Mesendoderm (in vitro differentiated cells): ENCODE results near the gene NXPH2.

Experiments
- DNase-seq: peaks from one replicate; pipeline ENCODE4 v3.0.0; 2013
- H2AK5ac ChIP-seq: 2 replicates; pipeline ENCODE4 v1.6.1; 2013; ENCODE audit warnings: low read length, inconsistent platforms
- H2BK120ac ChIP-seq: 2 replicates; pipeline ENCODE4 v1.6.1; 2013; ENCODE audit warnings: low read depth, mild to moderate bottlenecking, low read length, moderate library complexity, mixed read lengths
- H2BK15ac ChIP-seq: replicated peaks from 2 replicates; pipeline ENCODE4 v1.6.1; 2013; ENCODE audit warnings: low read depth, mild to moderate bottlenecking, moderate library complexity
- H2BK5ac ChIP-seq: 2 replicates; pipeline ENCODE4 v1.6.1; 2013; ENCODE audit warnings: low read length, inconsistent platforms
- H3K18ac ChIP-seq: 2 replicates; pipeline ENCODE4 v1.6.1; 2013; ENCODE audit warnings: mild to moderate bottlenecking, low read length, mixed read lengths
- H3K23ac ChIP-seq: one replicate; pipeline ENCODE4 v1.6.1; 2013; ENCODE audit warnings: low read length
- H3K27ac ChIP-seq: 2 replicates; pipeline ENCODE4 v1.5.1; 2013; ENCODE audit warnings: low read depth, mild to moderate bottlenecking, inconsistent platforms, low read length, moderate library complexity
- H3K27me3 ChIP-seq: 2 replicates; pipeline ENCODE4 v1.6.1; 2013; ENCODE audit warnings: low read length, control low read depth, mild to moderate bottlenecking, inconsistent platforms; ENCODE audit not compliant: insufficient read depth, poor library complexity
- H3K36me3 ChIP-seq: 2 replicates; pipeline ENCODE4 v1.6.1; 2013; ENCODE audit warnings: low read length, inconsistent platforms; ENCODE audit not compliant: control insufficient read depth, insufficient read depth
- H3K4ac ChIP-seq: one replicate; pipeline ENCODE4 v1.6.1; 2013; ENCODE audit warnings: low read depth, mild to moderate bottlenecking, low read length, moderate library complexity
- H3K4me1 ChIP-seq: 2 replicates; pipeline ENCODE4 v1.6.1; 2013; ENCODE audit warnings: low read depth, low read length, inconsistent platforms; ENCODE audit not compliant: control insufficient read depth
- H3K4me2 ChIP-seq: 2 replicates; pipeline ENCODE4 v1.6.1; 2013; ENCODE audit warnings: low read length
- H3K4me3 ChIP-seq: 2 replicates; pipeline ENCODE4 v1.5.1; 2013; ENCODE audit warnings: mild to moderate bottlenecking, low read length
- H3K56ac ChIP-seq: one replicate; pipeline ENCODE4 v1.6.1; 2013; ENCODE audit warnings: low read length
- H3K79me1 ChIP-seq: 2 replicates; pipeline ENCODE4 v1.6.1; 2013; ENCODE audit warnings: low read length, inconsistent platforms
- H3K79me2 ChIP-seq: 2 replicates; pipeline ENCODE4 v1.6.1; 2013; ENCODE audit warnings: mild to moderate bottlenecking, low read length; ENCODE audit not compliant: control insufficient read depth, insufficient read depth
- H3K9ac ChIP-seq: 2 replicates; pipeline ENCODE4 v1.6.1; 2013; ENCODE audit warnings: low read length, inconsistent platforms
- H4K5ac ChIP-seq: one replicate; pipeline ENCODE4 v1.6.1; 2013; ENCODE audit warnings: low read length
- H4K8ac ChIP-seq: one replicate; pipeline ENCODE4 v1.6.1; 2013; ENCODE audit warnings: low read depth, mild to moderate bottlenecking, control low read depth, low read length, moderate library complexity
- WGBS: extraction: QIAGEN DNeasy Blood & Tissue Kit; methylation state at CpG from one replicate; pipeline ENCODE4 v1.1.7; 2013; ENCODE audit warnings: low lambda C conversion rate, missing lambda C conversion rate; ENCODE audit not compliant: insufficient coverage; ENCODE audit errors: extremely low coverage; 5-methylcytosine and 5-hydroxymethylcytosine counted together

The NXPH2 gene

DNA sequence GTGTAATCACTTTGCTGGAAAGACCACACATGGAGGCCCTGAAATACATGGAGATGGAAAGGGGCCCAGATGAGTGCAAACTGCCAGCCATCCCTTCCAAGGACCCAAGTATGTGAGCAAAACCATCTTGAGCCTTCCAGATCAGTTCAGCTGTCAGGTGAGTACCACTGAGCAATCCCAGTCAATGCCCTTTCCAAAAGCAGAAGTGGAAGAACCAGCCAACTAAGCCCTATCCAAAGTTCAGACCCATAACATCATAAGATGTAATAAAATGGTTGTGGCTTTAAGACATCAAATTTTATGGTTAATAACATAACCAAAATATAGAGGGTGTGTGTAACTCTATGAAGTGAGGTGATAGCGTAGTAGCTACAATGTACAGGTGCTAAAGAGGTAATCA, 88.5 kb downstream of the NXPH2 start:
- Histone ChIP-seq H2AK5ac (no peak overlapping the region), H3K79me2 (no peaks in the 10 kb centered on the region), H3K27ac (no peak overlapping the region), H2BK5ac (no peak overlapping the region), H3K18ac (no peak overlapping the region), H4K5ac (no peak overlapping the region), H3K36me3 (no peaks in the 10 kb centered on the region), H3K4ac (no peak overlapping the region), H3K9ac (no peak overlapping the region), H3K79me1 (no peaks in the 10 kb centered on the region), H3K56ac (no peak overlapping the region), H3K27me3 (no peaks in the 10 kb centered on the region), H4K8ac (no peak overlapping the region), H3K4me2 (no peak overlapping the region), H3K4me1 (no peaks in the 10 kb centered on the region), H2BK15ac (no peak overlapping the region), H2BK120ac (no peak overlapping the region), H3K23ac (no peak overlapping the region), H3K4me3 (no peak overlapping the region)
- no CpG with 5 or more reads among the region's 1 CpG for WGBS
- no peak for DNase-seq

DNA sequence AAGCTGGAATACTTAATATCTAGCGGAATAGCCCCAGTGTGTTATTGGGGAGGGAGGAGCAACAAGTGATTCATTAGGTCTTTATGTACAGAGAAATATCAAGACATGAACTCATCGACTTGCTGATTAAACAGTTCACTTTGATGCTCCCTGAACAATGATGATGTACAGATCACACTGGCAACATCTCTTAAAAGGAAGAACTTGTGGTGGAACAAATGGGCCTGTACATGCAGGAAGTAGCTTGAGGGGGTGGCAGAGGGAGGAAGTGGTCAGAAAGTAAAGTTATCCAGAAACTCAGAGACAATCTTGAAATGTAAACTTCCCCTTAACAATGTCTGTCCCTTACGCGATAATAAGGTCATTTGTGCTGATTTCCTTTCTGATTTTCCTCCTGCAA, 90.5 kb downstream of the NXPH2 start:
- H3K56ac ChIP-seq, result no peak overlapping the region
- H3K4me3 ChIP-seq, result no peak overlapping the region
- H3K4me1 ChIP-seq, result no peaks in the 10 kb centered on the region
- no peak overlapping the region for H2BK5ac ChIP-seq
- no peaks in the 10 kb centered on the region for H3K79me2 ChIP-seq
- no peak for DNase-seq
- H3K4ac ChIP-seq, result no peak overlapping the region
- H3K79me1 ChIP-seq, result no peaks in the 10 kb centered on the region
- no peak overlapping the region for H3K23ac ChIP-seq
- no peak overlapping the region for H3K27ac ChIP-seq
- no CpG with 5 or more reads among the region's 4 CpGs for WGBS
- H4K5ac ChIP-seq, result no peak overlapping the region
- no peaks in the 10 kb centered on the region for H3K27me3 ChIP-seq
- no peak overlapping the region for H3K9ac ChIP-seq
- H2BK15ac ChIP-seq, result no peak overlapping the region
- no peak overlapping the region for H4K8ac ChIP-seq
- no peak overlapping the region for H2BK120ac ChIP-seq
- no peak overlapping the region for H2AK5ac ChIP-seq
- H3K36me3 ChIP-seq, result no peaks in the 10 kb centered on the region
- no peak overlapping the region for H3K18ac ChIP-seq
- no peak overlapping the region for H3K4me2 ChIP-seq

DNA sequence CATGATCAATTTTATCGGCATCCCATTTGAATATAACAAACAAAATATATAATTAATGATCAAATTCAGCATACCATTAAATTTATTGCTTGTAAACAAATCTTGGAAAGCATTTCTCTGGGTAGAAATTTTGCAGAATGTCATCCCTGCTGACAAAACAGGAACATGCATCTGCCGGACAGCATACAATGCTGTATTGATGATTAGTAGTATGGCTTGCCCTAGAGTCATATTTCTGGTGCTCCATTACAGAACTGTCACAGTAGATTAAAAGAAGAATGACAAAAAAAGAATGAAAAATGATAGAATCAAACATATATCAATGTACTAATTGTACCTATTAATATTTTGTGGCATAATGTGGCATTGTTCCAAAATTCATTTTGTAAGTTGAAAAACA, 98.0 kb downstream of the NXPH2 start:
- Histone ChIP-seq H3K56ac (no peak overlapping the region), H3K27ac (no peak overlapping the region), H2BK5ac (no peak overlapping the region), H3K79me2 (no peaks in the 10 kb centered on the region), H3K4ac (no peak overlapping the region), H3K9ac (no peak overlapping the region), H2BK15ac (no peak overlapping the region), H3K4me2 (no peak overlapping the region), H3K79me1 (no peaks in the 10 kb centered on the region), H3K27me3 (no peaks in the 10 kb centered on the region), H4K8ac (no peak overlapping the region), H3K23ac (no peak overlapping the region), H3K4me1 (no peaks in the 10 kb centered on the region), H2AK5ac (no peak overlapping the region), H2BK120ac (no peak overlapping the region), H4K5ac (no peak overlapping the region), H3K4me3 (no peak overlapping the region), H3K18ac (no peak overlapping the region), H3K36me3 (no peaks in the 10 kb centered on the region)
- WGBS, result 100% methylated on average over 1 of the region's 2 CpGs
- no peak for DNase-seq

DNA sequence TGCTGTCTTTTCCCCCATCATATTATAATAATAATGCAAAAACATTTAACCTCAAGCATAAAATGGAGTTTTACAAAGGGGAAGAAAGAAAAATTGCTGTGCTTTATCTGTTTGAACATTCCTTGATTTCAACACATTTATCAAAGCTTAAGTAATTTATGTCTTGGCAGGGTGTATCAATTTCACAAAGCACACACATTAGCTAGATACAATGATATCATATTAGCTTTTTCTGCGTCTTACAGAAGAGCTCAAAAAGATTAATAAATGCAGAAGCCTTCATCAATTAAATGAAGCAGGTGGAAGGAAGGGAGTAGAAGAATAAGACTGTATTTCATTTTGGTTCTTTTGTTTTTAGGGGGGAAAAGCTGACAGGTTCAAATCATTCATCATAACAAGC, 103.0 kb downstream of the NXPH2 start:
- Histone ChIP-seq H2BK15ac (no peak overlapping the region), H3K79me1 (no peaks in the 10 kb centered on the region)
- WGBS, result no CpG with 5 or more reads among the region's 1 CpG

DNA sequence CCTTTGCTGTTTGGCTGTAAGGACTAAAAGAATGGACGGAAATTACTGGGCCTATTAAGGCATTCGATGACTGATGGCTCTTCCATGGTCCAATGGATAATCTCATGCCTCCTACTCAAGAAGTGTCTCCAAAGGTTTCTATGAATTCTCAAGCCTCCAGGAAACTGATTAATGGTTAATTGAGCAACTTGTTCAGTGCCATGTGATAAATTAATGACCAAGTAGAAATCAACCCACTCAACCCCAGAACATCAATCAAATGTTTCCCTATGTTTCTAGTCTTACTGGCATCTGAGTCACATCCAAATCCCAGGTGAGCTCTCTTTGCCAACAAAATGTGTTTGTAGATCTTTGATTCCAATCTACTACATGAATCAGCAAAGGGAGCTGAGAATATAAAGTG, 103.6 kb downstream of the NXPH2 start:
- no peaks in the 10 kb centered on the region for H3K27me3 ChIP-seq
- no peak overlapping the region for H4K8ac ChIP-seq
- no peak overlapping the region for H3K4me3 ChIP-seq
- H3K18ac ChIP-seq, result no peak overlapping the region
- no peak overlapping the region for H3K4ac ChIP-seq
- H3K36me3 ChIP-seq, result no peaks in the 10 kb centered on the region
- no peaks in the 10 kb centered on the region for H3K79me1 ChIP-seq
- H3K4me1 ChIP-seq, result no peaks in the 10 kb centered on the region
- no peaks in the 10 kb centered on the region for H3K79me2 ChIP-seq
- no peak overlapping the region for H2AK5ac ChIP-seq
- H2BK5ac ChIP-seq, result no peak overlapping the region
- WGBS, result no CpG with 5 or more reads among the region's 2 CpGs
- H3K27ac ChIP-seq, result no peak overlapping the region
- no peak overlapping the region for H2BK15ac ChIP-seq
- no peak overlapping the region for H3K23ac ChIP-seq
- DNase-seq, result no peak
- no peak overlapping the region for H3K9ac ChIP-seq
- H3K56ac ChIP-seq, result no peak overlapping the region
- no peak overlapping the region for H2BK120ac ChIP-seq
- H3K4me2 ChIP-seq, result no peak overlapping the region
- no peak overlapping the region for H4K5ac ChIP-seq

More for the DNA sequence above, 103.0 kb downstream of the NXPH2 start:
- H3K56ac ChIP-seq, result no peak overlapping the region
- no peak overlapping the region for H4K5ac ChIP-seq
- H3K23ac ChIP-seq, result no peak overlapping the region
- no peak overlapping the region for H2BK5ac ChIP-seq
- H4K8ac ChIP-seq, result no peak overlapping the region
- H2AK5ac ChIP-seq, result no peak overlapping the region
- H3K79me2 ChIP-seq, result no peaks in the 10 kb centered on the region
- no peak overlapping the region for H2BK120ac ChIP-seq
- H3K4ac ChIP-seq, result no peak overlapping the region
- no peak overlapping the region for H3K9ac ChIP-seq
- no peak overlapping the region for H3K18ac ChIP-seq
- H3K36me3 ChIP-seq, result no peaks in the 10 kb centered on the region
- DNase-seq, result no peak
- H3K27ac ChIP-seq, result no peak overlapping the region
- H3K4me2 ChIP-seq, result no peak overlapping the region
- no peaks in the 10 kb centered on the region for H3K27me3 ChIP-seq
- no peaks in the 10 kb centered on the region for H3K4me1 ChIP-seq
- H3K4me3 ChIP-seq, result no peak overlapping the region

DNA sequence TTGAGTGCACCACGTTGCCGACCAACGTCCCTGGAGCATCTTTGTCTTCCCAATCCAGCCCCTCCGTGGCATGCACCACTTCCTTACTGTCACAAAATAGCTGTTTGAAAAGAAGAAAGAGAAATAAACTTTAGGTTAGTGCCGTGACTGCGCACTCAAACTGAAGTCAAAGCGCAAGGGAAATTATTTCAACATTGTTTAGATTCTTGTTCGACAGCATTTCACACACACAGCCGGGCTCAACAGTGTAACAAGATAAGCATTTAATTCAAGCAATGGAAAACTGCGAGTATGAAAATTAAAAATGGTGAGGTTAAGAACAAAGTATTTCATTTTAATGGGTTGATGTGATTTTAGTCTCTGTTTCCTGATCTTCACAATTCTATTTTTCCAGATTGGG, 108.6 kb downstream of the NXPH2 start:
- no peak overlapping the region for H3K56ac ChIP-seq
- no peak overlapping the region for H2AK5ac ChIP-seq
- no peak overlapping the region for H3K4ac ChIP-seq
- H3K4me3 ChIP-seq, result no peak overlapping the region
- no peak overlapping the region for H3K9ac ChIP-seq
- no peak overlapping the region for H4K5ac ChIP-seq
- H2BK5ac ChIP-seq, result no peak overlapping the region
- no peak overlapping the region for H3K27ac ChIP-seq
- H3K27me3 ChIP-seq, result no peaks in the 10 kb centered on the region
- no peaks in the 10 kb centered on the region for H3K79me1 ChIP-seq
- no peak overlapping the region for H4K8ac ChIP-seq
- WGBS, result 100% methylated on average over 1 of the region's 10 CpGs
- no peak for DNase-seq
- no peaks in the 10 kb centered on the region for H3K79me2 ChIP-seq
- H3K23ac ChIP-seq, result no peak overlapping the region
- H3K18ac ChIP-seq, result no peak overlapping the region
- H3K4me2 ChIP-seq, result no peak overlapping the region
- no peak overlapping the region for H2BK120ac ChIP-seq
- no peak overlapping the region for H2BK15ac ChIP-seq
- peaks cover 5% of the 10 kb centered on the region for H3K4me1 ChIP-seq
- H3K36me3 ChIP-seq, result no peaks in the 10 kb centered on the region
